Neural progenitor cell (in vitro differentiated cells): ENCODE results near the gene INMT. TPM values are rescaled to one million over a fixed set of nuclear protein-coding genes. Genes with fewer than 3 reads are reported as not detected.

Source experiments
- DNase-seq: peaks from one replicate; pipeline ENCODE4 v3.0.0-alpha.2; 2016; ENCODE audit warnings: low spot score
- H2AFZ ChIP-seq: fragments of 200-600 bp; sonication (generic); replicated peaks from 2 replicates; pipeline ENCODE4 v1.6.1; 2016; ENCODE audit warnings: antibody characterized with exemption
- H3F3A ChIP-seq: fragments of 200-600 bp; sonication (generic); 2 replicates; pipeline ENCODE4 v1.6.1; 2016; ENCODE audit warnings: antibody characterized with exemption, low read depth
- H3K27ac ChIP-seq: fragments of 200-600 bp; sonication (generic); 2 replicates; pipeline ENCODE4 v1.5.1; 2016; ENCODE audit warnings: mild to moderate bottlenecking
- H3K27me3 ChIP-seq: fragments of 200-600 bp; sonication (generic); 2 replicates; pipeline ENCODE4 v1.6.1; 2016; ENCODE audit warnings: mild to moderate bottlenecking, moderate library complexity
- H3K36me3 ChIP-seq: fragments of 200-600 bp; sonication (generic); 2 replicates; pipeline ENCODE4 v1.5.1; 2016
- H3K4me1 ChIP-seq: fragments of 200-600 bp; sonication (generic); 2 replicates; pipeline ENCODE4 v1.6.1; 2016; ENCODE audit warnings: mixed run types
- H3K4me2 ChIP-seq: fragments of 200-600 bp; sonication (generic); 2 replicates; pipeline ENCODE4 v1.6.1; 2016
- H3K4me3 ChIP-seq: fragments of 200-600 bp; sonication (generic); 2 replicates; pipeline ENCODE4 v1.5.1; 2016
- H3K79me2 ChIP-seq: fragments of 200-600 bp; sonication (generic); 2 replicates; pipeline ENCODE4 v1.6.1; 2016; ENCODE audit warnings: low read depth
- H3K9ac ChIP-seq: fragments of 200-600 bp; sonication (generic); 2 replicates; pipeline ENCODE4 v1.6.1; 2016
- H3K9me3 ChIP-seq: fragments of 200-600 bp; sonication (generic); 2 replicates; pipeline ENCODE4 v1.5.1; 2016; ENCODE audit warnings: low read depth
- H4K20me1 ChIP-seq: fragments of 200-600 bp; sonication (generic); 2 replicates; pipeline ENCODE4 v1.6.1; 2016; ENCODE audit warnings: low read depth
- H3K27ac Mint-ChIP-seq: 3 replicates; pipeline ENCODE4 v1.8.0; 2021; ENCODE audit warnings: mixed read lengths
- H3K27me3 Mint-ChIP-seq: 2 replicates; pipeline ENCODE4 v1.8.0; 2022; ENCODE audit warnings: low read depth, mild to moderate bottlenecking, inconsistent platforms, moderate library complexity, mixed read lengths; ENCODE audit not compliant: insufficient read depth
- H3K36me3 Mint-ChIP-seq: 3 replicates; pipeline ENCODE4 v1.8.0; 2021; ENCODE audit warnings: mixed read lengths
- H3K4me1 Mint-ChIP-seq: 3 replicates; pipeline ENCODE4 v1.8.0; 2021; ENCODE audit warnings: mixed read lengths
- H3K4me3 Mint-ChIP-seq: 3 replicates; pipeline ENCODE4 v1.8.0; 2021; ENCODE audit warnings: mild to moderate bottlenecking, moderate library complexity, mixed read lengths
- H3K9me3 Mint-ChIP-seq: 3 replicates; pipeline ENCODE4 v1.8.0; 2020; ENCODE audit warnings: mixed read lengths
- CTCF ChIP-seq: fragments of 200-600 bp; sonication (generic); IDR thresholded peaks from 2 replicates; pipeline ENCODE4 v1.5.1; 2017; ENCODE audit warnings: antibody characterized with exemption, mild to moderate bottlenecking
- EZH2 ChIP-seq: fragments of 200-600 bp; sonication (generic); IDR thresholded peaks from 2 replicates; pipeline ENCODE4 v1.6.1; 2017; ENCODE audit warnings: antibody characterized with exemption, mild to moderate bottlenecking, moderate library complexity
- EZH2phosphoT487 ChIP-seq: fragments of 200-600 bp; sonication (generic); IDR thresholded peaks from 2 replicates; pipeline ENCODE4 v1.6.1; 2017; ENCODE audit warnings: antibody characterized with exemption
- total RNA-seq: library from RNA; depleted of rRNA; stranded (reverse); fragments of >200 nt; gene quantifications from 2 replicates; pipeline ENCODE4 v1.2.3, GENCODE V29; 2015; ENCODE audit warnings: low replicate concordance

Gene INMT
- total RNA-seq, 1 donor from 2014 or later: 5.0 TPM

DNA sequence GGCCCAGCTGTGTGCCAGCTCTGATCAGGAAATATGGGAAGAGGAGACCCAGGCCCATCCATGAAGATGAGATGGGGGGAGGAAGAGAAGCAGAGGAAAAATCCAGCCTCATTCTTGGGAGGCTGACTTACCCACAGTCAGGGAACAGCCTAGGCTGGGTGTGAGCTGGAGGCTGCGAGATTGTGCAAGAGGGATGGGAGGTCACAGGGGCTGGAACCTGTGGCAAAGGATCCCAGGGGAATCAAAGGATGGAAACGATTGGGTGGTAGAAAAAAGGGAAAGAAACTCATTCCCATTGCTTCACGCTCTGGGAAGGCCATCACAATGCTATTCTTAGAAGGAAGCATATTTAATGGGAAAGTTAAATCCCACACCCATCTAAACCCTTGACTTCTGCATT is 43.0 kb upstream of the INMT start:
- Histone ChIP-seq H3K9ac (no peak overlapping the region), H3F3A (no peaks in the 10 kb centered on the region), H3K4me3 (no peak overlapping the region), H3K4me1 (peaks cover 4% of the 10 kb centered on the region), H3K79me2 (no peaks in the 10 kb centered on the region), H3K36me3 (no peaks in the 10 kb centered on the region), H4K20me1 (no peaks in the 10 kb centered on the region), H3K27ac (no peak overlapping the region), H3K27me3 (no peaks in the 10 kb centered on the region), H2AFZ (no peak overlapping the region), H3K4me2 (no peak overlapping the region), H3K9me3 (no peaks in the 10 kb centered on the region)
- peaks cover 7% of the 10 kb centered on the region for H3K4me1 Mint-ChIP-seq
- H3K36me3 Mint-ChIP-seq: no peaks in the 10 kb centered on the region
- TF ChIP-seq EZH2 (no peak), CTCF (no peak), EZH2phosphoT487 (no peak)
- no peak overlapping the region for H3K4me3 Mint-ChIP-seq
- no peak overlapping the region for H3K27ac Mint-ChIP-seq
- peaks cover 5% of the 10 kb centered on the region for H3K27me3 Mint-ChIP-seq
- H3K9me3 Mint-ChIP-seq: no peaks in the 10 kb centered on the region
- no peak for DNase-seq

DNA sequence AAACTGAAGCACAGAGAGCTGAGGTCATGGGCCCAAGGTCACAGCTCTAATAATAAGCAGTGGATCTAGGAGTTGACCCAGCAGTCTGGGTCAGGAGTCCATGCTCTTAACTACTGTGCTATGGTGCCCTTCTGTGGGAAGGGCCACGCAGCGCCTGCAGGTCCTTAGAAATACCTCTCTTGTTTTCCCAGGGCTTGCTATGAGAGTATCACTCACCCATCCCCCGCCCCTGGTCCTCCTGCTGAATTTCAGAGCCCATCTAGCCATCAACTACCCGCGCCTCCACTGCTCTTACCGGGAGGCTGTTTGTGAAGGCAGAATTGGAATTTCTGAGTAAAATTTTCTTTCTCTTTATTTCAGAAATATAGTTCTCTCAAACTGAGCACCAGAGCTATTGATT is 42.4 kb upstream of the INMT start:
- no peak overlapping the region for H3K9ac ChIP-seq
- no peak overlapping the region for H3K4me2 ChIP-seq
- Mint-ChIP-seq H3K9me3 (no peaks in the 10 kb centered on the region), H3K27me3 (peaks cover 5% of the 10 kb centered on the region), H3K27ac (no peak overlapping the region), H3K4me1 (peaks cover 7% of the 10 kb centered on the region), H3K4me3 (no peak overlapping the region), H3K36me3 (no peaks in the 10 kb centered on the region)
- H3K27ac ChIP-seq: no peak overlapping the region
- H3K4me3 ChIP-seq: no peak overlapping the region
- no peaks in the 10 kb centered on the region for H3K27me3 ChIP-seq
- H3K9me3 ChIP-seq: no peaks in the 10 kb centered on the region
- DNase-seq: peak; percentile 44
- peaks cover 4% of the 10 kb centered on the region for H3K4me1 ChIP-seq
- no peaks in the 10 kb centered on the region for H3K79me2 ChIP-seq
- no peaks in the 10 kb centered on the region for H3K36me3 ChIP-seq
- H2AFZ ChIP-seq: no peak overlapping the region
- TF ChIP-seq CTCF: no peak
- no peak for TF ChIP-seq EZH2
- TF ChIP-seq EZH2phosphoT487: no peak
- no peaks in the 10 kb centered on the region for H4K20me1 ChIP-seq
- H3F3A ChIP-seq: no peaks in the 10 kb centered on the region

- Histone ChIP-seq H3K27ac (no peak overlapping the region), H3K9ac (no peak overlapping the region), H2AFZ (no peak overlapping the region), H3K4me2 (no peak overlapping the region), H3K4me3 (no peak overlapping the region), H4K20me1 (no peaks in the 10 kb centered on the region), H3K9me3 (no peaks in the 10 kb centered on the region), H3K27me3 (no peaks in the 10 kb centered on the region), H3K36me3 (no peaks in the 10 kb centered on the region), H3K4me1 (peaks cover 4% of the 10 kb centered on the region), H3K79me2 (no peaks in the 10 kb centered on the region), H3F3A (no peaks in the 10 kb centered on the region)
- Mint-ChIP-seq H3K4me1 (peaks cover 7% of the 10 kb centered on the region), H3K27me3 (peaks cover 5% of the 10 kb centered on the region), H3K9me3 (no peaks in the 10 kb centered on the region), H3K27ac (no peak overlapping the region), H3K36me3 (no peaks in the 10 kb centered on the region), H3K4me3 (no peak overlapping the region)
- TF ChIP-seq CTCF: no peak
- no peak for TF ChIP-seq EZH2phosphoT487
- no peak for TF ChIP-seq EZH2
- DNase-seq: no peak
These were observed 41.3 kb upstream of the INMT start for GRCh38 chr7:30710669-30711068.

DNA sequence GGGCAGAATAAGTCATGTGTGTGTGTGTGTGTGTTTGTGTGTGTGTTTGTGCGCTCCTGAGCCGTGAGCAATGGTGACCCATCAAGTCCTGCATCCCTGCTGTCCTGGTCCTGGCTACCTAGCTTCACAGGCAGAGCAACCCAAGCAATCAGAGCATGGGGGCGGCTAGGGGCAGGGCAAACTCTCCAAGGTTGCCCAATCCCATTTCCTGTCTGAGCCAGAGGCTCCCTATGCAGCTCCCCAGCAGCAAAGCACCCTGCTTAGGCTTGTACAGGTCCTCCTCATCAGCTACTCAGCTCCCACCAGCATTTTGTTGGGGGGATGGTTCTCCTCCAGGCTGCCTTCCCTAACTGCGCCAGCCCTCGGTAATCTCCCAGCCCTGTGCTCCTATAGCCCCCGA is 38.5 kb upstream of the INMT start:
- no peaks in the 10 kb centered on the region for H3K79me2 ChIP-seq
- H4K20me1 ChIP-seq: no peaks in the 10 kb centered on the region
- H2AFZ ChIP-seq: no peak overlapping the region
- no peak overlapping the region for H3K4me3 ChIP-seq
- H3K27me3 ChIP-seq: no peaks in the 10 kb centered on the region
- H3K36me3 ChIP-seq: no peaks in the 10 kb centered on the region
- H3K4me2 ChIP-seq: no peak overlapping the region
- Mint-ChIP-seq H3K27ac (no peak overlapping the region), H3K4me3 (no peak overlapping the region), H3K4me1 (peaks cover 3% of the 10 kb centered on the region), H3K9me3 (peaks cover 15% of the 10 kb centered on the region), H3K27me3 (peaks cover 5% of the 10 kb centered on the region), H3K36me3 (no peaks in the 10 kb centered on the region)
- no peaks in the 10 kb centered on the region for H3F3A ChIP-seq
- TF ChIP-seq EZH2 (no peak), CTCF (no peak), EZH2phosphoT487 (no peak)
- no peaks in the 10 kb centered on the region for H3K9me3 ChIP-seq
- peaks cover 4% of the 10 kb centered on the region for H3K4me1 ChIP-seq
- no peak overlapping the region for H3K9ac ChIP-seq
- H3K27ac ChIP-seq: no peak overlapping the region
- DNase-seq: no peak
